Testis (tissue), 3 donors: ENCODE measurements around the gene TMEM117. TPM values are rescaled to one million over a fixed set of nuclear protein-coding genes. Genes with fewer than 3 reads are reported as not detected.
"Not testable (repeated sequence)": the region's sequence is repeated elsewhere in the genome, so short reads cannot be mapped to it uniquely, and the experiment has no call there.

Experiments used
- DNase-seq: peaks from one replicate; pipeline ENCODE4 v3.0.0-alpha.2; 2019
- H3K27ac ChIP-seq, 2 donors: fragments of 200-600 bp; sonication (generic); one replicate each; pipeline ENCODE4 v1.5.1; 2019
- H3K27me3 ChIP-seq: fragments of 200-600 bp; sonication (generic); one replicate; pipeline ENCODE4 v1.5.1; 2019
- H3K36me3 ChIP-seq: fragments of 200-600 bp; sonication (generic); one replicate; pipeline ENCODE4 v1.5.1; 2017; ENCODE audit warnings: low read depth; ENCODE audit errors: missing control alignments
- H3K4me1 ChIP-seq: fragments of 200-600 bp; sonication (generic); one replicate; pipeline ENCODE4 v1.5.1; 2019
- H3K4me3 ChIP-seq, 2 donors: fragments of 200-600 bp; sonication (generic); one replicate each; pipeline ENCODE4 v1.5.1; 2017 to 2019
- H3K9me3 ChIP-seq: fragments of 200-600 bp; sonication (generic); one replicate; pipeline ENCODE4 v1.5.1; 2017
- POLR2A ChIP-seq: fragments of 450-650 bp; IDR thresholded peaks from one replicate; pipeline ENCODE4 v1.6.1; 2017; ENCODE audit warnings: antibody characterized with exemption, mild to moderate bottlenecking, moderate library complexity
- whole genome bisulfite sequencing, 2 donors: methylation state at CpG; one replicate each; pipeline ENCODE4 v1.1.5; 2018; 5-methylcytosine and 5-hydroxymethylcytosine counted together
- intact Hi-C: fragments of 100-400 bp; cut with DNase I; formaldehyde crosslinking; loops from one replicate; pipeline ENCODE4 v1.15.1; 2023; ENCODE audit warnings: low total_unique reads
- polyA plus RNA-seq: library from polyadenylated mRNA; stranded (reverse); fragments of 350-450 nt; fragmentation: Illumina TruSeq; extraction: RNeasy Lipid Tissue Mini Kit (QIAGEN cat#74804); gene quantifications from one replicate; pipeline ENCODE4 v1.2.3, GENCODE V29; 2014; ENCODE audit warnings: low read depth, low replicate concordance; ENCODE audit not compliant: insufficient read depth
- total RNA-seq, 2 donors: library from RNA; depleted of rRNA; stranded (reverse); fragments of >200 nt; gene quantifications; one replicate each; pipeline ENCODE4 v1.2.3, GENCODE V29; 2016
- TF ChIP-seq, protein P1 (sequence below), 3 experiments: fragments of 450-650 bp in 2 of 3; fragments of 200-600 bp in 1 of 3; sonication (generic) in 1 of 3; IDR thresholded peaks; one replicate each; pipeline ENCODE4 v1.5.1; 2016 to 2019; ENCODE audit warnings: antibody characterized with exemption in 3 of 3, mild to moderate bottlenecking in 2 of 3, moderate library complexity in 1 of 3

TMEM117 gene
- total and polyA plus RNA-seq, 3 donors from 2014 or later: 6.1 to 17.7 (median 14.8) TPM

DNA sequence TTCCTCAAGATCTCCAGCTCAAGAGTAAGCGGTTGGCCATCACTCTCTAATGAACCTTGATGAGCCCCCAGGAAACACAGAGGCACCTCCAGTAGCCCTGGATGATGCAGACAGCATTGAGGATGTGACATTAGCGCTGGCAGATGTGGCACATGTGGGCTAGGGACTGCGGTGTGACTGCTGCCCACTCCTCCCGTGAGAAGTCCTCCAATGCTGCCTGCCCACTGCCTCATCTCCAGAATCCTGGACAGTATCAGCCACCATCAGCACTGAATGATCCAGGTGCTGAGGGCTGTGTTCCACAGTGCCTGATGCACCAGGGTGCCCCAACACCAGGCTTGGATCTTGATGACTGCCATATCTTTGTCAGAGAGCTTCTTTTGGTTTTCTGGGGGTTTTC, 412.6 kb downstream of the TMEM117 start:
- TF ChIP-seq, protein P1, sequence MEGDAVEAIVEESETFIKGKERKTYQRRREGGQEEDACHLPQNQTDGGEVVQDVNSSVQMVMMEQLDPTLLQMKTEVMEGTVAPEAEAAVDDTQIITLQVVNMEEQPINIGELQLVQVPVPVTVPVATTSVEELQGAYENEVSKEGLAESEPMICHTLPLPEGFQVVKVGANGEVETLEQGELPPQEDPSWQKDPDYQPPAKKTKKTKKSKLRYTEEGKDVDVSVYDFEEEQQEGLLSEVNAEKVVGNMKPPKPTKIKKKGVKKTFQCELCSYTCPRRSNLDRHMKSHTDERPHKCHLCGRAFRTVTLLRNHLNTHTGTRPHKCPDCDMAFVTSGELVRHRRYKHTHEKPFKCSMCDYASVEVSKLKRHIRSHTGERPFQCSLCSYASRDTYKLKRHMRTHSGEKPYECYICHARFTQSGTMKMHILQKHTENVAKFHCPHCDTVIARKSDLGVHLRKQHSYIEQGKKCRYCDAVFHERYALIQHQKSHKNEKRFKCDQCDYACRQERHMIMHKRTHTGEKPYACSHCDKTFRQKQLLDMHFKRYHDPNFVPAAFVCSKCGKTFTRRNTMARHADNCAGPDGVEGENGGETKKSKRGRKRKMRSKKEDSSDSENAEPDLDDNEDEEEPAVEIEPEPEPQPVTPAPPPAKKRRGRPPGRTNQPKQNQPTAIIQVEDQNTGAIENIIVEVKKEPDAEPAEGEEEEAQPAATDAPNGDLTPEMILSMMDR (IDR thresholded peaks at IDR 0.05): no peak
- Histone ChIP-seq H3K4me3 (no peak overlapping the region), H3K9me3 (no peaks in the 10 kb centered on the region), H3K36me3 (no peaks in the 10 kb centered on the region), H3K27me3 (no peaks in the 10 kb centered on the region), H3K27ac (no peak overlapping the region), H3K4me1 (no peaks in the 10 kb centered on the region)
- DNase-seq: no peak
- 90 to 100% methylated on average over 4 of the region's 4 CpGs for WGBS, 2 donors
- intact Hi-C loops: no loop called here

DNA sequence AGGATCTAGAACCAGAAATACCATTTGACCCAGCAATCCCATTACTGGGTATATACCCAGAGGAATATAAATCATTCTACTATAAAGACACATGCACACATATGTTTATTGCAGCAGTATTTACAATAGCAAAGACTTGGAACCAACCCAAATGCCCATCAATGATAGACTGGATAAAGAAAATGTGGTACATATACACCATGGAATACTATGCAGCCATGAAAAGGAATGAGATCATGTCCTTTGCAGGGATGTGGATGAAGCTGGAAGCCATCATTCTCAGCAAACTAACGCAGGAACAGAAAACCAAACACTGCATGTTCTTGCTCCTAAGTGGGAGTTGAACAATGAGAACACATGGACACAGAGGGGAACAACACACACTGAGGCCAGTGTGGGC, 414.6 kb downstream of the TMEM117 start:
- intact Hi-C loops: not testable (repeated sequence)
- WGBS, 2 donors: 93 to 100% methylated on average over 1 of the region's 1 CpG

DNA sequence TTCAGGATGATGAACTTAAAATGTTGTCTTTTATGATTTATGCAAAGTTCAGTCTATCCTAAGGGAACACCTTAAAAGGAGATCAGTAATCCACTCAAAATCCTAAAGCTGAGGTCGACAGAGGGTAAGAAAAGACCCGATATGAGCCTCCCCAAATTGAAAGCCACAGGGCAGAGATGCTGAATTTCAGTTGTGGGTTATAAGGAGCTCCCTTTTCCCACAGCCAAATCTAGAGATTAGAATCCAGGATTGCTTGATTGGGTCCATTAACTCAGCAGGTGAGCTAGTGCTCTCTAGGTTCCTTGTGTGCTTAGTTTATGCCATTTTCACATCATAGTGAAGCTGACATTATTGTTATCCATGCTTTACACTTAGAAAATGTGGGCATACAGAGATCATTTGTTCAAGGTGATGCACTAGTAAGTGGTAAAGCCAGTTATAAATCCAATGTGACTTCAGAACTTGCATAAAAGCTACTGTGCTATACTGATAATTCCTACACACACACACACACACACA, 417.5 kb downstream of the TMEM117 start:
- Histone ChIP-seq H3K27me3 (no peaks in the 10 kb centered on the region), H3K4me3 (no peak overlapping the region), H3K9me3 (no peaks in the 10 kb centered on the region), H3K4me1 (no peaks in the 10 kb centered on the region), H3K36me3 (no peaks in the 10 kb centered on the region), H3K27ac (no peak overlapping the region)
- TF ChIP-seq, protein P1 (IDR thresholded peaks at IDR 0.05): no peak
- TF ChIP-seq POLR2A: no peak
- 78 to 85% methylated on average over 2 of the region's 2 CpGs for WGBS, 2 donors
- intact Hi-C loops: no loop called here
- no peak for DNase-seq

More for the DNA sequence above, 414.6 kb downstream of the TMEM117 start:
- not testable (repeated sequence) for DNase-seq, H3K4me3 ChIP-seq, H3K4me1 ChIP-seq, H3K9me3 ChIP-seq, H3K36me3 ChIP-seq, H3K27ac ChIP-seq, H3K27me3 ChIP-seq

DNA sequence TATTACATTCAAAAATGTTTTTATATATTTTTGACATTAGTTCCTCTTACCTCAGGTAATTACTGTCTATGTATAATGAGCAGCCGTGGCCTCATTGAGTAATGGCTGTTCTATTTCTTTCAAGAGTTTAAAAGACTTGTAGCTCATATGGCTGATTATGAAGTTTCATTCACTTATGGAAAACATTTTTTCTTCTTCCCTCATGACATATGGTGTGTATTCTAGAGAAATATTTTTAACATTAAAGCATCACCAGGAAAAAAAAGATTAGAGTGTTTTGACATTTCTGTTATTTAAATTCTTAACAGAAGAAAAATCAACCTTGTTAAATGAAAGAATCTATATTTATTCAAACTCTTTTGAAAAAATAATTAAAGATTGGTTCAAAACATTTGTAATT, 422.4 kb downstream of the TMEM117 start:
- no peaks in the 10 kb centered on the region for H3K27me3 ChIP-seq
- DNase-seq: no peak
- WGBS, 2 donors: 92 to 94% methylated on average over 1 of the region's 1 CpG
- H3K9me3 ChIP-seq: no peaks in the 10 kb centered on the region
- no peak overlapping the region for H3K27ac ChIP-seq
- intact Hi-C loops: no loop called here
- no peaks in the 10 kb centered on the region for H3K36me3 ChIP-seq
- TF ChIP-seq, protein P1 (IDR thresholded peaks at IDR 0.05): no peak
- no peak for TF ChIP-seq POLR2A
- no peaks in the 10 kb centered on the region for H3K4me1 ChIP-seq
- H3K4me3 ChIP-seq: no peak overlapping the region

DNA sequence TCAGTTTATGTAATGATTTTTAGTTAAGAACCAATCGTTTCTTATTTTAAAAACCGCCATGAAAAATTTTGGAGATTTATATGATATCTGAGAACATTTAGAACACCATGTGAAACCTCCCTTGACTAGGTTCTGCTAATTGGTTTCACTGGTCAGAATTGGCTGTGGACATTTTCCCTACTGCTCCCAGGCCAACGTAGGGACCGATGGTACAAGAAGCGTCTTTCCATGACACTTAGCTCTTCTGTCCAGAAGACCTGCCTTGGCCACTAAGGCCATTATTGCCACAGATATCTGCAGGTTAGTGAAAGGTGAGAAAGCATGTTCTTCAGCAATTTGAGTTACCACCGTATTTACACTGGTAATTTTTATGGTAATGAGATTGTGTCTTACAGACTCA, 424.0 kb downstream of the TMEM117 start:
- H3K27ac ChIP-seq: no peak overlapping the region
- H3K9me3 ChIP-seq: no peaks in the 10 kb centered on the region
- intact Hi-C loops: no loop called here
- H3K36me3 ChIP-seq: no peaks in the 10 kb centered on the region
- H3K4me1 ChIP-seq: no peaks in the 10 kb centered on the region
- 93% methylated on average over 6 of the region's 6 CpGs for WGBS, 2 donors
- no peaks in the 10 kb centered on the region for H3K27me3 ChIP-seq
- DNase-seq: no peak
- no peak for TF ChIP-seq POLR2A
- TF ChIP-seq, protein P1 (IDR thresholded peaks at IDR 0.05): no peak
- no peak overlapping the region for H3K4me3 ChIP-seq
